HG03571 (cell line): ENCODE measurements around the gene ENTREP3.
"Not testable (repeated sequence)": the region's sequence is repeated elsewhere in the genome, so short reads cannot be mapped to it uniquely, and the experiment has no call there.

Experiments
- ATAC-seq: cut with Tn5 transposase; IDR thresholded peaks from one replicate; pipeline ENCODE4 v1.9.1; 2021; ENCODE audit not compliant: unreplicated experiment

The ENTREP3 gene

DNA sequence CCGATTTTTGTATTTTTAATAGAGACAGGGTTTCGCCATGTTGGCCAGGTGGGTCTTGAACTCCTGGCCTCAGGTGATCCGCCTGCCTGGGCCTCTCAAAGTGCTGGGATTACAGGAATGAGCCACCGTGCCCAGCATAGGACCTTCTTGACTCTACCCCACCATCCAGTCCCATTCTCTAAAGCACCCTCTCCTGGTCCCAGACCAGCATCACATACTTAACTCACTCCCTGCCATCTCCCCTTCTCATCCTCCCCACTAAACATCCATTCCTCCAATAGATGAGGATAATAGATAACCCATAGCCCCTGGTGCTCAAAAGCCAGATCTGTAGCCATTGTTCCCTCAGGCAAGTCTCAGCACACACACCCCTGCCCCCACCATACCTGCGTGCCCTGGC is 2.1 kb downstream of the ENTREP3 start:
- no peak for ATAC-seq

DNA sequence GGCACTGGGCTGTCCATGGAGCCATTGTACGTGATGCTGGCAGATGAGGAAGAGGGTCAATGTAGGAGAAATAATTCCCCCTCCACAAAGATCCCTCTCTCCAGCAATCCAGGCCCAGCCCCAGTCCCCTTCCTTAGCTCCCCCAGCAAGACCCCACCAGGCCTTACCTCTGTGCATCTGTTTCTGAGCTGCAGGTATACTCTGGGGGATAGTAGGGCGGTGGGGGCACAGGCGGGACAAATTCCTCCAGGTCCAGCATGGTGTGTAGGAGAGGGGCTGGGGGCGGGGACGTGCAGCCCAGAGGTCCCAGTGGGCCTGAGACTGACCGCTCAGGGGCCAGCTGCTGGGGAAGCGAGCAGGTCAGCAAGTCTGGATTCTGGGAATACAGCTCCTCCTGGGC is 3.7 kb downstream of the ENTREP3 start:
- no peak for ATAC-seq

DNA sequence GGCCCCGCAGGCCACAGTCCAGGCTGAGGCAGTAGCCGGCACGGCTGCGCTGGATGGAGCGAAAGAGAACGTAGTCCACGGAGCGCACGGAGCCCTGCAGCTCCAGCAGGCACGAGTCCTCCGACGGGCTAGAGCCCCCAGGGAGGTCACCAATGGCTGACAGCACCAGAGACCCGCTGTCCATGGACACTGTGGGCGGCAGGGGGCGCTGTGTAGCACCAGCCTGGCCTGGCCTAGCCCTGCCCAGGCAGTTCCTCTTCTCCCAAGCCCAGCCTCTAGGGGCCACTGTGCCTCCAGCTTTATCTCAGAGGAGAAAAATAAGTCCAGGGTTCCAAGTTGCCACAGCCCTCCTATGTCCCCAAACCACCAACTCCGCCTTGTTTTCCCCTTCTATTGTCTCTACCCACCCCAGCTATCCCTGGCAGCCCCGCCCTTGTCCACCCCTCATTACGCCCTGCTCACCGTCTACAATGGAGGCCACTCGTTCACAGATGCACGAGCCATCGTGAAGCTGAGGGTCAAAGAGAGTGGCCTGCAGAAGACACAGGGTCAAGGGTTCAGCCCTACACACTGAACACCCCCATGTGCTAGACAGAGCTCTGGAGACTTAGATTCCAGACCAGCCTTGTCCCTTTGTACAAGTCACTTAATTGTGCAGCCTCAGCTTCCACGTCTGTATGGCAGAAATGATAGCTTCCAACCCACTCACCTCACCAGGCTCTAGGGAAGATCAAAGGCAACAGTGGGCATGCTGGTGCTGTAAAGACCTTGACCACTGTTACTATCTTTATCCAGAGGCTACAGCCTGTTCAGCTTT is 4.4 kb downstream of the ENTREP3 start:
- ATAC-seq = peak; percentile 71

DNA sequence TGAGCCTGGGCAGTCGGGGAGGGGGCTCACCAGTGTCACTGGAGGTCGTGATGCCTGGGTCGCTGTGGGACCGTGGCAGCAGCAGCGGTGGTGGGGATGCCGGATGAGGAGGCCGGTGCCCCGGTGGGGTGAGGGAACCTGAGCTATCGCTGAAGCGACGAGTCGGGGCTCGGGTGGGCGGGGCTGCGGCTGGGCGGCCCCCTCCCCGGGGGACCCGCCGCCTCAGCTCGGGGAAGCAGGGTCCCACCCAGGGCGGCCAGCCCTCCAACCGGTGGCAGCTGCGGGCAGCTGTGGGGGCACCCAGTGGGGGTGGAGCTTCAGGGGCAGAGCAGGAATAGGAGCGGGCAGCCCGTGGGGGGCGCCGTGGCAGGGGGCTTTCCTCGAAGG is 5.0 kb downstream of the ENTREP3 start:
- peak; percentile 17 for ATAC-seq

DNA sequence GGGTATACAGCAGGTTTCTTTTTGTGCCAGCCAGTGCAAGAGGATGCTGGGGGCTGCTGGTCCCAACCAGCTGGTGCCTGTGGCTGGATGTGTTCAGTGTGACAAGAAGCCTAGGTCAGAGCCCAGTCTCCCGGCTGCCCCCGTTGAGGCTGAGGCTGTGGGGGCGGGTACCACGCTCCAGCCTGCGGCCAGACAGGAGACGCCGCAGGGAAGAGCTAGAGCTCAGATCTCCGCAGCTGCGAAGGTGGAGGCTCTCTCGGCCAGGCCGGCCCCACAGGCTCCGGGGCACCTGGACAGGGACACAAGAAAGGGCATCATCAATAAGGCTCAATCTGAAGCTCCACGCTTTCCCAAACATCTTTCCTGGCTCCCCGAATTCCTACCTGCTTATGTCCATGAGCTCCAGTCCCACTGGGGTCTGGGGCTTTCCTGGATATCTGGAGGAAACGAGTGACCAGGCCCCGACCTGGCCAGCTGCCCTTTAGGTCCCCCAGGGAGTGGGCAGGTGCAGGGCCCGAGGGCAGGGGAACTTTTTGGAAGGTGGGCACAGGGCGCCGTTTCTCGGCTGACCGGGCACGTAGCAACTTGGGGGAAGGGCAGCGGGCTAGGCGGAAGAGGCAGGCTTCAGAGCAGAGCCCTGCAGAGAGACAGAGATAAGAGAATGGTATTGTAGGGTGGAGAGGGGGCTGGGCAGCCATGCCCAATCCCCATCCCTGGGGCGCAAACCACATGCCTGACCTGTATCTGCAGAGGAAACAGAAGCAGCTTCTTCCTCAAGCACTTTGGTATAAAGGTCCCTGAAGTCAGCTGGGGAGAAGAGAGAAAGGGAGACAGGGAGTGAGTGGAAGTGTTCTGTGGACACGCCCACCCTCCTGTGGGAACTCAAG is 7.4 kb downstream of the ENTREP3 start:
- no peak for ATAC-seq

DNA sequence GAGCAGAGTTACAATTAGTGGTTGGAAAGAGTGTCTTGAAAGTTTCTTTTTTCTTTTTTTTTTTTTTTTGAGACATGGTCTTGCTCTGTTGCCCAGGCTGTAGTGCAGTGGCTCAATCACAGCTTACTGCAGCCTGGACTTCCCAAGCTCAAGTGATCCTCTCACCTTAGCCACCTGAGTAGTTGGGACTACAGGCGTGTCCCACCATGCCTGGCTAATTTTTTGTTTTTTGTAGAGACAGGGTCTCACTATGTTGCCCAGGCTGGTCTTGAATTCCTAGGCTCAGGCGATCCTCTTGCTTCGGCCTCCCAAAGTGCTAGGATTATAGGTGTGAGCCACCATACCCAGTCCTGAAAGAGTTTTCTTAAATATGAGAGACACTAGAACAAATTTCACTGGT is 8.5 kb downstream of the ENTREP3 start:
- ATAC-seq = not testable (repeated sequence)

DNA sequence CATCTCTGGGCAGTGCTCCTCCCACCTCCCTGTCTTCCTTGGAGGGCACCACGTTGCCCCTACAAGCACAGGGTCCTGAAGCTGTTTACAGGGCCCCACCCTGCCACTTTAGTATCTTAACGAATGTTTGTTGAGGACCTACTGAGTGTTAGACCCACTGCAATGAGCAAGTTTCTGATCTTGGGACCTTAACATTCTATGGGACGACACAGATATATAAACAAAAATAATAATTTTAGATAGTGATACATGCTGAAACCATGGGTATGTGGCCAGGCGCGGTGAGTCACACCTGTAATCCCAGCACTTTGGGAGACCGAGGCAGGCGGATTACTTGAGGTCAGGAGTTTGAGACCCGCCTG is 10.1 kb downstream of the ENTREP3 start:
- no peak for ATAC-seq

DNA sequence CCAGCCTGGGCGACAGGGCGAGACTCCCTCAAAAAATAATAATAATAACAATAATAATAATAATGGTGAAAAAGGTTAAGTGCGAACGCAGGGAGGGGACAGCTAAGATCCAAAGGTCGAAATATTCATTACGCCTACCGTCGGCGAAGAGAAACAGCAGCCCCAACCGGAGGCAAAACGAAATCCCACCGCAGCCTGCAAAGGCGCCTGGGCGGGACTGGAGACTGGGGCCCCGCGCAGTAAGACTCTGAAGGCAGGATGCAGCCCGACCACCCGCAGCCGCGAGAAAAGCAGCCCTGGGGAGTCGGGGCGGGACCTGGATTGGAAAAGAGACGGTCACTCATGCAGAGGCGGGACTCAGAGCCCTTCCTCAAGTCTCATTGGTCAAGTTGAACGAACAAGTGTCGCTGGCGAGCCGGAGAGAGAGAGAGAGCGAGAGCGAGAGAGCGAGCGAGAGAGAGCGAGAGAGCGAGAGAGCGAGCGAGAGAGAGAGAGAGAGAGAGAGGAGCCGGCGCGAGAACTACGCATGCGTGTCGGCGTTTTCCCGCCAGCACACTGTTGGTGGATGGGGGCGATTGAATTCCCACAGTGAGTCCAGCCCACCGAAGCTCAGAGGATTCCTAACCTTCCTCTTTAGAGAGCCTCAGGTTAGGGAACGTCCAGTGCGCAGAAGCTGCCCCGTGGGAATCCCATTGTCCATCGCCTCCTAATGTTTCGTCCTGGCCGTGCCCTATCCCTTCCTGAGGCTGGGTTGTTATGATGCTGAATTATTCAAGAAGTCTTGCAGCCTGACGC is 10.7 kb downstream of the ENTREP3 start:
- ATAC-seq = peak; percentile 81

DNA sequence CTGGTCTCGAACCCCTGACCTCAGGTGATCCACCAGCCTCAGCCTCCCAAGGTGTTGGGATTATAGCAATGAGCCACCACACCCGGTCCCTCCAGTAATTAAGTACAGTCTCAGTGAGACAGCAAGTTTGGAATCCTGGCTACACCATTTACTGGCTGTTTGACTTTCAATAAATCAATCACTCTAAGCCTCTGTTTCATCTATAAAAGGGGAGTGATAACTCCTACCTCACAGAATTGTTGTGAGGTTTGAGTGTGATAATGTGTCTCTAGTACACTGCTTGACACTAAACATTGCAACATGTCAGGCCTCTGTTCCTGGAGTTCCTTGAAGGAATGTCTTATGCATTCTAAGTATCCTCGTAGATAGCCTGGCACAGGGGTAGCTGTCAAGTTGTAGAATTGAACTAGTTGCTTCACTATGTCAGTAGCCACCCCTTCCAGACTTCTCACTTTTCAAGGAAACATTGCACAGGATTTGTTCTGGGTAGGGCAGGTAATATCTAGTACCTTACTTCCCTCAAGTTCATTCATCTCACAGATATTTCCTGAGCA is 12.4 kb downstream of the ENTREP3 start:
- ATAC-seq = no peak

DNA sequence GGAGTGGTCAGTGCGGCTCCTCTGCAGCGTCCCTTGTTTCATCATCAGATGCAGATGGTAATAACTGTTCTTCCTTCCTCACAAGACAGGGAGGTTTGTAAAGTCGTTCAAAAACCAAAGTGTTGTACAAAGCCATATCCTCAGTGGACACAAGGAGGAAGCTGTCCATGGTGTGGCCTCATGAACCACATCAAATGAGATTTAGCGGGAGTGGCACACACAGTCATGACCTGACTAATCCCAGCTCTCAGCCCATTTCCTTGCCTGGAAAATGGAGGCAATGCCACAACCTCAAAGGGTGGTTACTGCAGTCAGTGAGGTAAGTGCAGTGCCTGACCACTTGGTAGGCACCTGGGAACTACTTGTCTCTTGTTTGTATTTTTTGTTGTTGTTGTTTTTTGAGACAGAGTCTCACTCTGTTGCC is 13.4 kb downstream of the ENTREP3 start:
- ATAC-seq = no peak

DNA sequence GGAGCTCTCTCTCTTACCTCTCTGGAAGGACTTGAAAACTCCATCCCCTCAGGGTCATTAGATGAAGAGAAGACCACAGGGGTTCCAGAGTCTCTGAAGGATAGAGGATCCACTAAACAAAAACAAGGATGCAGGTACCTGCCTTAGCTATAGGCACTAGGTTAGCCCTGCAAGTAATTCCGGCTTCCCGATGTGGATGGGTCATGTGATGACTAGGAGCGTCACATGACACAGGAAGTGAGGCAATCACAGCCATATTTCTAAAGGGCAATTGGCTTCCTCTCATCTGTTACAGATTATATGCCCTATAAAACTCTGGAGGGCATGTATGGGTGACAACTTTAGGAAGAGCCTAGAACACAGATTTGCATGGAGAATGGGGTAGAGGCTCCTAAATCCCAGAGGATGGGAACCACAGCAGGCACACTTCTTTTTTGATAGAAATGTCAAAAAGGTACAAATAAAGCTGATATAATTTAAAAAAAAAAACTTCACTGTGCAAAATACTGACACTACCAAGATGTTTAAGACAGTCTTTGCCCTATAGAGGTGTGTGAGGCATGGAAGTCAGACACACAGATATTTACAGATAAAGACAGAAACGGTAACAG is 14.1 kb downstream of the ENTREP3 start:
- ATAC-seq = no peak

DNA sequence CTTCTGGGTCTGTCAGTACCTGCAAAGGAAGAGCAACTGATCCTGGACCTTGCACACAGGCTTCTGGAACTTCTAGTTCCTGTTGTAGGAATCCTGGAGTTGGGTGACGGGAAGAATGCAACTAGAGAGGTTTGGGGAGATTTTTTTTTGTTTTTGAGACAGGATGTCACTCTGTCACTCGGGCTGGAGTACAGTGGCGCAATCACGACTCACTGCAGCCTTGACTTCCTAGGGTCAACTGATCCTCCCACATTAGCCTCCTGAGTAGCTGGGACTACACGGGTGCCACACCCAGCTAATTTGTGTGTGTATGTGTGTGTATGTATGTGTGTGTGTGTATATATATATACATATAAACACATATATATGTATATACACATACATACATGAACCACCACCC is 18.8 kb downstream of the ENTREP3 start:
- ATAC-seq = no peak

DNA sequence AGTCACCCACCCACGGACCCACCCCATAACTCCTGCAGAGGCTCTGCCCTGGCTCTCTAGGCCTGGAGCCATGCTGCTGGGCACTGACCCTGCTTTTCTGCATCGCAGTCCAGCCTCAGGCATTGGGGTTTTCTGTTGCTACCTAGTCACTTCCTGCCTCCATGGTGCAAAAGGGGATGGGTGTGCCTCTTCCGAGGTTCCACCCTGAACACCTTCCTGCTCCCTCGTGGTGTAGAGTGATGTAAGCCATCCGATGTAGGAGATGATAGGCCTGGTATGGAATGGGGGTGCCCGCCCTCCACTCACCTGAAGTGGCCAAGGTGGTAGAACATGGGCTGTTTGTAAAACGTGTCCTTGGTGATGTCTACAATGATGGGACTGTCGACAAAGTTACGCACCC is 19.9 kb downstream of the ENTREP3 start:
- ATAC-seq = not testable (repeated sequence)

DNA sequence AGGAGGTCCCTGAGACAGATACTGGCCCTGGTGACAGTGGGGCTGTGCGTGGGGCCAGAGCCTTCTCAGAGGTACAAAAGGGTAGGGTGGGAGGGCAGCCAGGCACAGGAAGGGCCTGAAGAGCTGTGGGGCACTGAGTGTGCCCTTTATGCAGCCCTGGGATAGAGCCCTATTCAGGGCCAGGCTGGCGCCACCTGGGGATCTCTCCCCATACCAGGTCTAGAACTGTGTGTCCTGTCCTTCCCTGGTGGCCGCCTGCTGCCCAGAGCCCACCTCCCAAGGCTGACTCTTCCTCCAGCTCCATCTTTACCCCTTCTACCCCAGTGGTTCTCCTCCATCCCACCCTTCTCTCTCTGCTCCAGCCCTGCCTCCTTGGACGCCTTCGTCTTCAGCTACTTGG is 21.8 kb downstream of the ENTREP3 start:
- ATAC-seq = not testable (repeated sequence)

DNA sequence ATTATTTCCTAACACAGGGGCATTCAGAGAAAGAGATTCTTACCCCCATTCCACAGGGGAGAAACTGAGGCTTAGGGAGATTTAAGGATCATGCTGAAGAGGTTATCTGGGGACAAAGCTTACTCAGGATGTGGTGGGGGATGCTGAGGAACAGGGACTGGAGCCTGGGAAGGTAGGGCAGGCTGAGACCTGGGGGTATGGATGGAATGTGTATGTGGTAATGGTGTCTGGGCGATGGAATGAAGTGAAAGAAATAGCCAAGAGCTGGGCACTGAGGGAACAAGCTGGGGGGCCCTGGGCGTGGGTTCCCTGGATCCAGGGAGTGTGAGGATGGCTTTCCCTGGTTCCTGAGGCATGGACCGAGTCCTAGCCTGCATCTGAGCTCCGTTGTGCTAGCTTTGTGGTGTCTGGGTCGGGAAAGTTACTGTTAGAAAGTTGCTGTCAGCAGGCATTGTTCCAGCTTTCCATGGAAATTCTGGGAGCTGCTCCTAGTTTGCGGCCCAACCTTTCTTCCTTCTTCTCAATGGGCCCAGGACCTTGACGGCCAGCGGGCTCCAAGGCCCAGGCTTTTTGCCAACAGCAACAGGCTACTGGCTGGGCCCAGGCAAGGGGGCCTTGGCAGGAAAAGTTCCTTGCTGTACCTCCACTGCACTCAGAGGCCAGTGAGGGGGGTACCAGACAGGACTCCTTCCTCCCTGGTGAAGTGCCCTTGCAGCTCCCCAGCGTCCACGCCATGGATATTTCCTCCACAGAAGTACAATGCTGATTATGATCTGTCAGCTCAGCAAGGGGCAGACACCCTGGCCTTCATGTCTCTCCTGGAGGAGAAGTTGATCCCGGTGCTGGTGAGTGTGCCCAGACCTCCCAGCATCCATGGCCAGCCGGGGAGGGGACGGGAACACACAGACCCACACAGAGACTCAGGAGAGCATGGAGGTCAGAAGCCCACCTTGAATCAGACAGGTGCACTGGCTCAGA is 23.0 kb downstream of the ENTREP3 start:
- not testable (repeated sequence) for ATAC-seq

DNA sequence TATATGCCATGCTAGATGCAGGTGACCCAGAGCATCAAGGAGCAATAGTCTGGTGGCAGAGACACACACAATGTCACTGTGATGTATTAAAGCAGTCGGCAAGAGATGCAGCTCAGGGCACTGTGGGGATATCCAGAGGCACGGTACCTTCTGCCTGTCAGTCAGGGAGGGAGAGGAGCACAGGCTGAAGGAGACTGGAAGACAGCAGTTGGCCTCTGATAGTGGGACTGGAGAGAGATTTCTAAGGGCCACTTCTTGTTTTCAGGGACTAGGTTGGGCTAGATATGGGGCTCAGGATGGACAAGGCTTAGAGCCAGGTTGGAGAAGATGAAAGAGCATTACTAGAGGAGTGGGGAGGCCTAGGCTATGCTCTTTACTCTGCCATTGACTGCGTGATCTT is 24.0 kb downstream of the ENTREP3 start:
- not testable (repeated sequence) for ATAC-seq

DNA sequence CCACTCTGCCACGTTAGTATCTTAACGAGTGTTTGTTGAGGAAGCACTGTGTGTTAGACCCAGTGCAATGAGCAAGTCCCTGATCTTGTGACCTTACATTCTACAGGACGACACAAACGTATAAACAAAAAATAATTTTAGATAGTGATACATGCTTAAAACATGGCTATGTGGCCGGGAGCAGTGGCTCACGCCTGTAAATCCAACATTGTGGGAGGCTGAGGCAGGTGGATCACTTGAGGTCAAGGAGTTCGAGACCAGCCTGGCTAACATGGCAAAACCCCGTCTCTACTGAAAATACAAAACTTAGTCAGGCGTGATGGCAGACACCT is 27.2 kb downstream of the ENTREP3 start:
- no peak for ATAC-seq

DNA sequence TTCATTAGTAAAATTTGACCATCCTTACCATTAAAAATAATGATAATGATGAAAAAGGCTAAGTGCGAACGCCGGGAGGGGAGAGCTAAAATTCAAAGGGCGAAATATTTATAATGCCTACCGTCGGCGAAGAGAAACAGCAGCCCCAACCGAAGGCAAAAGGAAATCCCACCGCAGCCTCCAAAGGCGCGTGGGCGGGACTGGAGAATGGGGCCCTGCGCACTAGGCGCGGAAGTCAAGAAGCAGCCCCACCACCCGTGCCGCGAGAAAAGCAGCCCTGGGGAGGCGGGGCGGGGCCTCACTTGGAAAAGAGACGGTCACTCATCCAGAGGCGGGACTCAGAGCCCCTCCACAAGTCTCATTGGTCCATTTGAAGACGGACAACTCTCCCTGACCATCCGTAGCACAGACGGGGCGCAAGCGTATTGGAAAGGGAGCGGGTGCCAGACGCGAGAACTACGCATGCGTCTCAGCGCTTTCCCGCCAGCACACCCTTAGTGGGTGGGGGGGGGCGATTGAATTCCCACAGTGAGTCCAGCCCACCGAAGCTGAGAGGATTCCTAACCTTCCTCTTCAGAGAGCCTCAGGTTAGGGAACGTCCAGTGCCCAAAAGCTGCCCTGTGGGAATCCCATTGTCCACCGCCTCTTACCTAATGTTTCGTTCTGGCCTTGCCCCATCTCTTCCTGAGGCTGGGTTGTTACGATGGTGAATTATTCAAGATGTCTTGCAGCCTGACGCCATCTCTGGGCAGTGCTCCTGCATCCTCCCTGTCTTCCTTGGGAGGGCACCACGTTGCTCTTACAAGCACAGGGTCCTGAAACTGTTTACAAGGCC is 27.8 kb downstream of the ENTREP3 start:
- peak; percentile 90 for ATAC-seq

DNA sequence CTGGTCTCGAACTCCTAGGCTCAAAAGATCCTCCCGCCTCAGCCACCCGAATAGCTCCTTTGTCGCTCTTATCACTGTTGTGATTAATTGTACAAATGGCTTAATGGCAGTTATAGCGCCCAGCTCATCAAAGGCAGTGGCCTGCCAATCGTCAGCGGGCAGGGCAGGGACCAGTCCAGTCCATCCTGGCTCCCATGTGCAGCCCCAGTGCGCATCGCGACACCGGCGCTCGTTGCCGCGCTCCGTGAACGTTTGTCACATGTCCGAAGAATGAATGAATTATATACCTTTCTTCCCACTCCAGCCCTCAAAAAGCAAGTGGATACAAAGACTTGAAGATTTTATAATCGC is 28.4 kb downstream of the ENTREP3 start:
- ATAC-seq = no peak
